ENCODE results near the gene CAND2.
"Not testable (repeated sequence)": the region's sequence is repeated elsewhere in the genome, so short reads cannot be mapped to it uniquely, and the experiment has no call there.

The CAND2 gene

GRCh38 chr3:12777171-12777570 lies 19.3 kb upstream of the CAND2 start:
- Mint-ChIP-seq H3K36me3 (peaks cover 3 to 10% of the 10 kb centered on the region in 2 donors), H3K9me3 (peaks cover 11 to 17% of the 10 kb centered on the region in 2 donors), H3K27me3 (peaks cover 12 to 30% of the 10 kb centered on the region in 2 donors), H3K27ac (no peak overlapping the region), H3K4me1 (peaks cover 9 to 10% of the 10 kb centered on the region in 2 donors), H3K4me3 (no peak overlapping the region)
- DNase-seq (no peak), ATAC-seq (replicated peaks) (no peak)

GRCh38 chr3:12780751-12781150 lies 15.7 kb upstream of the CAND2 start:
- Mint-ChIP-seq H3K36me3 (no peaks in the 10 kb centered on the region), H3K9me3 (no peaks in the 10 kb centered on the region), H3K27ac (no peak overlapping the region), H3K4me3 (no peak overlapping the region), H3K4me1 (peaks cover 0 to 3% of the 10 kb centered on the region in 2 donors), H3K27me3 (peaks cover 29 to 50% of the 10 kb centered on the region in 2 donors)
- DNase-seq (no peak), ATAC-seq (replicated peaks) (no peak)

GRCh38 chr3:12782172-12782815 lies 14.2 kb upstream of the CAND2 start:
- Mint-ChIP-seq H3K36me3 (no peaks in the 10 kb centered on the region), H3K9me3 (no peaks in the 10 kb centered on the region), H3K27ac (no peak overlapping the region), H3K4me3 (no peak overlapping the region), H3K4me1 (peaks cover 0 to 3% of the 10 kb centered on the region in 2 donors), H3K27me3 (peaks cover 32 to 44% of the 10 kb centered on the region in 2 donors)
- DNase-seq (no peak), ATAC-seq (replicated peaks) (no peak)

- Mint-ChIP-seq H3K27me3 (peaks cover 32 to 40% of the 10 kb centered on the region in 2 donors), H3K9me3 (no peaks in the 10 kb centered on the region), H3K36me3 (no peaks in the 10 kb centered on the region), H3K27ac (no peak overlapping the region), H3K4me3 (no peak overlapping the region), H3K4me1 (peaks cover 0 to 4% of the 10 kb centered on the region in 2 donors)
- no peak for ATAC-seq (replicated peaks)
- no peak for DNase-seq
Measured at GRCh38 chr3:12785096-12785495, 11.4 kb upstream of the CAND2 start.

- peak in 1 of 2 donors; percentile 63 for ATAC-seq (replicated peaks)
- not testable (repeated sequence) for H3K27ac Mint-ChIP-seq, H3K36me3 Mint-ChIP-seq, H3K9me3 Mint-ChIP-seq, H3K4me1 Mint-ChIP-seq, H3K4me3 Mint-ChIP-seq
- peak; percentile 45 for DNase-seq
- peaks cover 21 to 37% of the 10 kb centered on the region in 2 donors for H3K27me3 Mint-ChIP-seq
Measured at GRCh38 chr3:12787346-12787745, 9.1 kb upstream of the CAND2 start.

GRCh38 chr3:12787967-12788690 lies 8.4 kb upstream of the CAND2 start:
- not testable (repeated sequence) for ATAC-seq (replicated peaks); H3K27ac Mint-ChIP-seq

GRCh38 chr3:12791430-12791829 lies 5.0 kb upstream of the CAND2 start:
- DNase-seq: no peak
- no peak overlapping the region for H3K27ac Mint-ChIP-seq
- H3K27me3 Mint-ChIP-seq: peaks cover 8 to 25% of the 10 kb centered on the region in 2 donors
- peaks cover 0 to 3% of the 10 kb centered on the region in 2 donors for H3K36me3 Mint-ChIP-seq
- H3K4me3 Mint-ChIP-seq: no peak overlapping the region
- ATAC-seq (replicated peaks): no peak
- H3K4me1 Mint-ChIP-seq: peaks cover 5 to 12% of the 10 kb centered on the region in 2 donors
- no peaks in the 10 kb centered on the region for H3K9me3 Mint-ChIP-seq

More at GRCh38 chr3:12787967-12788690, 8.4 kb upstream of the CAND2 start:
- not testable (repeated sequence) for H3K9me3 Mint-ChIP-seq, H3K36me3 Mint-ChIP-seq, DNase-seq, H3K4me1 Mint-ChIP-seq, H3K4me3 Mint-ChIP-seq
- peaks cover 16 to 36% of the 10 kb centered on the region in 2 donors for H3K27me3 Mint-ChIP-seq

GRCh38 chr3:12793701-12794100 lies 2.8 kb upstream of the CAND2 start:
- DNase-seq (no peak), ATAC-seq (replicated peaks) (no peak)
- H3K4me3 Mint-ChIP-seq: no peak overlapping the region
- H3K4me1 Mint-ChIP-seq: peaks cover 15 to 31% of the 10 kb centered on the region in 2 donors
- peaks cover 0 to 3% of the 10 kb centered on the region in 2 donors for H3K36me3 Mint-ChIP-seq
- H3K27me3 Mint-ChIP-seq: peaks cover 12 to 28% of the 10 kb centered on the region in 2 donors
- H3K27ac Mint-ChIP-seq: no peak overlapping the region
- H3K9me3 Mint-ChIP-seq: no peaks in the 10 kb centered on the region

GRCh38 chr3:12797124-12797891 lies 828 bp downstream of the CAND2 start:
- no peaks in the 10 kb centered on the region for H3K9me3 Mint-ChIP-seq
- peak overlapping the region; percentile 80 to 87 for H3K4me3 Mint-ChIP-seq
- DNase-seq (no peak), ATAC-seq (replicated peaks) (peak in 1 of 2 donors; percentile 6)
- peaks cover 15 to 31% of the 10 kb centered on the region in 2 donors for H3K4me1 Mint-ChIP-seq
- H3K36me3 Mint-ChIP-seq: peaks cover 0 to 3% of the 10 kb centered on the region in 2 donors
- no peak overlapping the region for H3K27ac Mint-ChIP-seq
- peaks cover 12 to 19% of the 10 kb centered on the region in 2 donors for H3K27me3 Mint-ChIP-seq

- Mint-ChIP-seq H3K27ac (no peak overlapping the region), H3K4me3 (peak overlapping the region in 1 of 2 donors; percentile 5), H3K9me3 (no peaks in the 10 kb centered on the region), H3K36me3 (peaks cover 0 to 3% of the 10 kb centered on the region in 2 donors), H3K27me3 (peaks cover 12 to 15% of the 10 kb centered on the region in 2 donors), H3K4me1 (peaks cover 15 to 31% of the 10 kb centered on the region in 2 donors)
- ATAC-seq (replicated peaks) (peak; percentile 24 to 43), DNase-seq (no peak)
Measured at GRCh38 chr3:12797892-12798558, 1.5 kb downstream of the CAND2 start.

- H3K27ac Mint-ChIP-seq: no peak overlapping the region
- peaks cover 15 to 31% of the 10 kb centered on the region in 2 donors for H3K4me1 Mint-ChIP-seq
- peaks cover 0 to 3% of the 10 kb centered on the region in 2 donors for H3K36me3 Mint-ChIP-seq
- DNase-seq: no peak
- H3K4me3 Mint-ChIP-seq: no peak overlapping the region
- no peak for ATAC-seq (replicated peaks)
- H3K9me3 Mint-ChIP-seq: no peaks in the 10 kb centered on the region
- H3K27me3 Mint-ChIP-seq: peaks cover 12 to 21% of the 10 kb centered on the region in 2 donors
Measured at GRCh38 chr3:12798559-12799179, 2.2 kb downstream of the CAND2 start.

- Mint-ChIP-seq H3K4me1 (peaks cover 15 to 31% of the 10 kb centered on the region in 2 donors), H3K9me3 (no peaks in the 10 kb centered on the region), H3K27ac (no peak overlapping the region), H3K27me3 (peaks cover 11 to 19% of the 10 kb centered on the region in 2 donors), H3K36me3 (peaks cover 0 to 3% of the 10 kb centered on the region in 2 donors), H3K4me3 (no peak overlapping the region)
- peak; percentile 42 to 47 for ATAC-seq (replicated peaks)
- DNase-seq: no peak
Measured at GRCh38 chr3:12799525-12800440, 3.3 kb downstream of the CAND2 start.

- no peaks in the 10 kb centered on the region for H3K36me3 Mint-ChIP-seq
- no peak overlapping the region for H3K4me3 Mint-ChIP-seq
- H3K4me1 Mint-ChIP-seq: peaks cover 0 to 2% of the 10 kb centered on the region in 2 donors
- H3K27ac Mint-ChIP-seq: no peak overlapping the region
- ATAC-seq (replicated peaks): no peak
- H3K27me3 Mint-ChIP-seq: peaks cover under 1 to 6% of the 10 kb centered on the region in 2 donors
- no peak for DNase-seq
- H3K9me3 Mint-ChIP-seq: no peaks in the 10 kb centered on the region
Measured at GRCh38 chr3:12803371-12803770, 6.9 kb downstream of the CAND2 start.
